IMR-90 (cell line): ENCODE results near the gene LHFPL6. TPM values are rescaled to one million over a fixed set of nuclear protein-coding genes. Genes with fewer than 3 reads are reported as not detected.

Experiments used
- ATAC-seq: fragments of 200-7000 bp; cut with Tn5 transposase; 2 replicates; pipeline ENCODE4 v1.9.1; 2020; ENCODE audit warnings: low read depth, mild to moderate bottlenecking, moderate library complexity
- BruUV-seq: library from RNA; stranded (reverse); fragments of 400-500 nt; replicated peaks from 2 replicates; lab custom pipeline; 2021; lab: Mats Ljungman, UMichigan
- CTCF ChIA-PET: fragments of 300-600 bp; formaldehyde crosslinking; extraction: SDS; loops from one replicate; lab custom pipeline; 2021; ENCODE audit warnings: antibody characterized with exemption; lab: Yijun Ruan, JAX
- POLR2A ChIA-PET: fragments of 300-600 bp; sonication (Branson Sonifier 250); formaldehyde crosslinking; loops from one replicate; lab custom pipeline; 2022; ENCODE audit warnings: antibody characterized with exemption; ENCODE audit not compliant: unreplicated experiment; lab: Charles Lee
- DNase-seq: peaks from one replicate; pipeline ENCODE4 v3.0.0; 2013
- H2AFZ ChIP-seq: replicated peaks from 2 replicates; pipeline ENCODE3; 2013; ENCODE audit warnings: low read length, mild to moderate bottlenecking; ENCODE audit not compliant: poor library complexity
- H2AK5ac ChIP-seq: 2 replicates; pipeline ENCODE4 v1.6.1; 2013; ENCODE audit warnings: low read depth, low read length, inconsistent platforms
- H2AK9ac ChIP-seq: replicated peaks from 2 replicates; pipeline ENCODE3; 2013; ENCODE audit warnings: mild to moderate bottlenecking, low read depth, low read length, moderate library complexity; ENCODE audit not compliant: poor library complexity
- H2BK120ac ChIP-seq: 2 replicates; pipeline ENCODE4 v1.6.1; 2013; ENCODE audit warnings: low read depth, low read length, inconsistent platforms
- H2BK15ac ChIP-seq: 3 replicates; pipeline ENCODE4 v1.6.1; 2013; ENCODE audit warnings: low read depth, low read length, inconsistent platforms
- H2BK20ac ChIP-seq: 2 replicates; pipeline ENCODE4 v1.6.1; 2013; ENCODE audit warnings: low read depth, mild to moderate bottlenecking, inconsistent platforms, low read length, moderate library complexity
- H2BK5ac ChIP-seq: 2 replicates; pipeline ENCODE4 v1.6.1; 2013; ENCODE audit warnings: mild to moderate bottlenecking, low read depth, low read length, inconsistent platforms; ENCODE audit not compliant: poor library complexity, severe bottlenecking
- H3K14ac ChIP-seq: replicated peaks from 2 replicates; pipeline ENCODE4 v1.6.1; 2013; ENCODE audit warnings: low read depth, low read length, inconsistent platforms
- H3K18ac ChIP-seq: 2 replicates; pipeline ENCODE4 v1.6.1; 2013; ENCODE audit warnings: low read depth, low read length, control low read depth
- H3K23ac ChIP-seq: 2 replicates; pipeline ENCODE4 v1.6.1; 2013; ENCODE audit warnings: low read depth, low read length, inconsistent platforms
- H3K27ac ChIP-seq: 2 replicates; pipeline ENCODE4 v1.5.1; 2013; ENCODE audit warnings: mild to moderate bottlenecking, control low read depth, low read length; ENCODE audit not compliant: insufficient read depth
- H3K27me3 ChIP-seq: 2 replicates; pipeline ENCODE4 v1.6.1; 2013; ENCODE audit warnings: low read length; ENCODE audit not compliant: control insufficient read depth, insufficient read depth
- H3K36me3 ChIP-seq: 2 replicates; pipeline ENCODE4 v1.6.1; 2013; ENCODE audit warnings: low read length, mixed read lengths; ENCODE audit not compliant: control insufficient read depth, insufficient read depth
- H3K4ac ChIP-seq: 2 replicates; pipeline ENCODE4 v1.6.1; 2013; ENCODE audit warnings: low read depth, low read length, inconsistent platforms
- H3K4me1 ChIP-seq: 2 replicates; pipeline ENCODE4 v1.6.1; 2013; ENCODE audit warnings: low read length, mixed read lengths; ENCODE audit not compliant: control insufficient read depth, insufficient read depth
- H3K4me2 ChIP-seq: 2 replicates; pipeline ENCODE4 v1.6.1; 2013; ENCODE audit warnings: low read depth, mild to moderate bottlenecking, control low read depth, low read length, moderate library complexity
- H3K4me3 ChIP-seq: 2 replicates; pipeline ENCODE4 v1.5.1; 2013; ENCODE audit warnings: low read depth, mild to moderate bottlenecking, control low read depth, low read length, moderate library complexity; ENCODE audit not compliant: insufficient read depth
- H3K56ac ChIP-seq: 2 replicates; pipeline ENCODE4 v1.6.1; 2013; ENCODE audit warnings: low read length, inconsistent platforms; ENCODE audit not compliant: insufficient read depth; ENCODE audit errors: extremely low read depth
- H3K79me1 ChIP-seq, 2 experiments: 2 replicates each; pipeline ENCODE4 v1.6.1; 2013; ENCODE audit warnings: low read length in 2 of 2, inconsistent platforms in 1 of 2, low read depth in 1 of 2
- H3K9ac ChIP-seq: 2 replicates; pipeline ENCODE4 v1.6.1; 2013; ENCODE audit warnings: low read depth, low read length, control low read depth
- H3K9me1 ChIP-seq: 2 replicates; pipeline ENCODE4 v1.6.1; 2013; ENCODE audit warnings: low read length, inconsistent platforms; ENCODE audit not compliant: insufficient read depth
- H3K9me3 ChIP-seq: 2 replicates; pipeline ENCODE4 v1.6.1; 2013; ENCODE audit warnings: low read length; ENCODE audit not compliant: control insufficient read depth, insufficient read depth
- H4K20me1 ChIP-seq: 2 replicates; pipeline ENCODE4 v1.6.1; 2013; ENCODE audit warnings: low read length, inconsistent platforms; ENCODE audit not compliant: insufficient read depth
- H4K5ac ChIP-seq: 2 replicates; pipeline ENCODE4 v1.6.1; 2013; ENCODE audit warnings: mild to moderate bottlenecking, low read depth, low read length, control low read depth
- H4K8ac ChIP-seq, 2 experiments: 2 replicates each; pipeline ENCODE4 v1.6.1; 2013; ENCODE audit warnings: low read depth in 2 of 2, low read length in 2 of 2, control low read depth in 1 of 2, inconsistent platforms in 1 of 2
- H4K91ac ChIP-seq: 2 replicates; pipeline ENCODE4 v1.6.1; 2013; ENCODE audit warnings: low read depth, low read length, inconsistent platforms; ENCODE audit not compliant: insufficient read depth
- MAFK ChIP-seq: IDR thresholded peaks from 2 replicates; pipeline ENCODE4 v1.6.1; 2012; ENCODE audit warnings: low read depth, low read length, improper control_type of control experiment
- MAZ ChIP-seq: IDR thresholded peaks from 2 replicates; pipeline ENCODE4 v1.6.1; 2012; ENCODE audit warnings: low read depth, mild to moderate bottlenecking, low read length, improper control_type of control experiment, moderate library complexity, borderline replicate concordance
- WGBS, 2 experiments: methylation state at CpG; one replicate each; pipeline versions ENCODE4 v1.1.5 to v1.1.7; 2013; ENCODE audit warnings: missing lambda C conversion rate in 2 of 2; ENCODE audit not compliant: insufficient read length in 1 of 2; ENCODE audit errors: extremely low coverage in 2 of 2; 5-methylcytosine and 5-hydroxymethylcytosine counted together
- dilution Hi-C: fragments of 300-500 bp; cut with HindIII; formaldehyde crosslinking; loops from one replicate; pipeline ENCODE4 v1.14.3; 2018; ENCODE audit warnings: low sequenced_read_pairs; ENCODE audit not compliant: unreplicated experiment
- in situ Hi-C: fragments of 300-500 bp; cut with MboI; formaldehyde crosslinking; loops from 3 replicates; pipeline ENCODE4 v1.14.3; 2019; ENCODE audit warnings: low sequenced_read_pairs, inconsistent platforms, mixed read lengths
- intact Hi-C: fragments of 100-400 bp; cut with micrococcal nuclease; formaldehyde crosslinking; loops from 2 replicates; pipeline ENCODE4 v1.10.0; 2022
- polyA plus RNA-seq, 3 experiments: library from polyadenylated mRNA; depleted of rRNA; stranded (reverse); fragments of >200 nt; gene quantifications; 2 replicates each; pipeline ENCODE4 v1.2.3, GENCODE V29; 2012; ENCODE audit warnings: low replicate concordance in 1 of 3
- total RNA-seq: library from RNA; depleted of rRNA; stranded (reverse); fragments of >200 nt; gene quantifications from 2 replicates; pipeline ENCODE4 v1.2.3, GENCODE V29; 2012

Gene LHFPL6
- total and polyA plus RNA-seq, 2 of the 4 experiments (the other 2 are of a cell fraction) = 24.7 to 36.1 TPM

DNA sequence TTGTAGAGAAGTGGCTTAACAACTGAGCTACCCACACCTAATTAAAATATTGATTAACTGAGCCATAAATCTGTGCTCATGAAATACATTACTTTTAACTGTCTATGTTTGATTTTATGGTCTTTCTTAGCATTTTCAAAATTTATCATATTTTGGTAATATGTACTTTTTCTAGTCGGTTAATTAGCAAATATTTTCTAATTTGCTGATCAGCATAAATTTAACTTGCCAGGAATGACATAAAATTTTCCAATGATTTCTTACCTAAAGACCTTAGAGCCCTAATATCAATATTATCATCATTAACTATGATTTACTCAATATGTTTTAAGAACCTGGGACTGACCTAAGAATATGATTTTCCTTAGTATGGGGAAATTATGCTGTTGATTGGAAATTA lies 32.6 kb upstream of the LHFPL6 start:
- no peak overlapping the region for H2BK120ac ChIP-seq
- no peaks in the 10 kb centered on the region for H3K4me1 ChIP-seq
- no peak overlapping the region for H3K18ac ChIP-seq
- dilution Hi-C loops (no loop called here), intact Hi-C loops (no loop called here), in situ Hi-C loops (no loop called here)
- peaks cover 4% of the 10 kb centered on the region for H3K27me3 ChIP-seq
- H4K91ac ChIP-seq = no peak overlapping the region
- no peak overlapping the region for H3K23ac ChIP-seq
- H4K8ac ChIP-seq = no peak overlapping the region
- no peak overlapping the region for H3K56ac ChIP-seq
- no peak overlapping the region for H2BK20ac ChIP-seq
- H2BK15ac ChIP-seq = no peak overlapping the region
- no peak overlapping the region for H3K4me2 ChIP-seq
- TF ChIP-seq MAZ = no peak
- peak; percentile 34; the same call in 1 of the 2 replicates for TF ChIP-seq MAFK
- no peak overlapping the region for H3K4ac ChIP-seq
- no peak overlapping the region for H3K9ac ChIP-seq
- no peaks in the 10 kb centered on the region for H3K36me3 ChIP-seq
- no TSS peak for BruUV-seq
- no peak overlapping the region for H2AK5ac ChIP-seq
- DNase-seq (no peak), ATAC-seq (no peak)
- H3K27ac ChIP-seq = no peak overlapping the region
- no peak overlapping the region for H3K14ac ChIP-seq
- no CpG with 5 or more reads among the region's 1 CpG for WGBS, 2 experiments
- H2BK5ac ChIP-seq = no peak overlapping the region
- no peaks in the 10 kb centered on the region for H3K79me1 ChIP-seq
- H2AFZ ChIP-seq = no peak overlapping the region
- H3K4me3 ChIP-seq = no peak overlapping the region
- POLR2A ChIA-PET = no interaction called here
- H4K20me1 ChIP-seq = no peaks in the 10 kb centered on the region
- no peaks in the 10 kb centered on the region for H3K9me3 ChIP-seq
- no peaks in the 10 kb centered on the region for H3K9me1 ChIP-seq
- H4K5ac ChIP-seq = no peak overlapping the region
- CTCF ChIA-PET = interaction anchor here (1.3 to 2.2 kb wide), 2 partner anchors 19 to 24 kb away, joined by 3 to 5 read pairs; no protein-coding TSS in a partner anchor
- no peak overlapping the region for H2AK9ac ChIP-seq
